Stimulated activated CD4-positive, alpha-beta T cell treated with anti-CD3 and anti-CD28 coated beads, Interleukin-12 subunit alpha, Interleukin-12 subunit beta, amount 100 ng/mL, for 24 hours (primary cell): Measurements from ENCODE around the gene FGF3.
"Not testable (repeated sequence)": the region's sequence is repeated elsewhere in the genome, so short reads cannot be mapped to it uniquely, and the experiment has no call there.

Experiments
- DNase-seq, 2 experiments: peaks; one replicate each; pipeline ENCODE4 v3.0.0-alpha.2; 2020; ENCODE audit warnings: low read depth in 2 of 2

Gene FGF3

GRCh38 chr11:69773626-69774353, 45.4 kb downstream of the FGF3 start:
- no peak for DNase-seq

GRCh38 chr11:69771466-69771865, 47.8 kb downstream of the FGF3 start:
- no peak for DNase-seq

GRCh38 chr11:69770540-69770939, 48.7 kb downstream of the FGF3 start:
- DNase-seq = no peak

- no peak for DNase-seq
Measured at GRCh38 chr11:69765498-69765995, 53.7 kb downstream of the FGF3 start.

- DNase-seq = not testable (repeated sequence)
Measured at GRCh38 chr11:69764918-69765317, 54.3 kb downstream of the FGF3 start.

GRCh38 chr11:69760319-69760718, 58.9 kb downstream of the FGF3 start:
- no peak for DNase-seq
